ENCODE results near the gene KLF13.

- TF ChIP-seq POLR2A (IDR thresholded peaks at IDR 0.05) (no peak), CTCF (IDR thresholded peaks at IDR 0.05) (no peak)
These were observed 49.1 kb downstream of the KLF13 start for GRCh38 chr15:31375772-31376171.
